T-helper 1 cell (primary cell): ENCODE measurements around the gene CDC42BPA.
"Not testable (repeated sequence)": the region's sequence is repeated elsewhere in the genome, so short reads cannot be mapped to it uniquely, and the experiment has no call there.

ENCODE experiments used
- DNase-seq, 5 donors: peaks; one replicate each; pipeline ENCODE4 v3.0.0-alpha.2; 2012 to 2020

Gene CDC42BPA

DNA sequence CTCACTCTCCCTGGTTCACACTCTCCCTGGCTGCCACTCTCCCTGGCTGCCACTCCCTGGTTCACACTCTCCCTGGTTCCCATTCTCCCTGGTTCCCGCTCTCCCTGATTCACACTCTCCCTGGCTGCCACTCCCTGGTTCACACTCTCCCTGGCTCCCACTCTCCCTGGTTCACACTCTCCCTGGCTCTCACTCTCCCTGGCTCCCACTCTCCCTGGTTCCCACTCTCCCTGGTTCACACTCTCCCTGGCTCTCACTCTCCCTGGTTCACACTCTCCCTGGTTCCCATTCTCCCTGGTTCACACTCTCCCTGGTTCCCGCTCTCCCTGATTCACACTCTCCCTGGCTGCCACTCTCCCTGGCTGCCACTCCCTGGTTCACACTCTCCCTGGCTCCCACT, 362.4 kb downstream of the CDC42BPA start:
- not testable (repeated sequence) for DNase-seq

DNA sequence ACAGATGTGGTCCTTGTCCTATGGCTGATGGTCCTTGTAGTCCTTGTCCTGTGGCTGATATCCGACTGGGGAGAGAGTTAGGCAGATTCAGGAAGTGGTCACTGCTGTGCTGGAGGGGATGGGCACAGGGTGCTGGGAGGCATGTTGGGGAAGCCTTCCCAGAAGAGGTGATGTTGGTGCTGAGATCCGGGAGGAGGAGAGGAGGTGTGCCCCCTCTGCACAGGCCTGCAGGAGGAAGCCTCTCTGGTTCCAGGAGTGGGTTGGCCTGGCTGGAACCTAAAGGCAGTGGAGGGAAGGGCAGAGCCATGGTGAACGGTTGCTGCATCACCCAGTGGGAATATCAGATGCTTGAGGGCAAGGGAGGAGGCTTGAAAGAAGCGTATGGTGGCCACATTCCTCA, 363.5 kb downstream of the CDC42BPA start:
- DNase-seq: no peak

DNA sequence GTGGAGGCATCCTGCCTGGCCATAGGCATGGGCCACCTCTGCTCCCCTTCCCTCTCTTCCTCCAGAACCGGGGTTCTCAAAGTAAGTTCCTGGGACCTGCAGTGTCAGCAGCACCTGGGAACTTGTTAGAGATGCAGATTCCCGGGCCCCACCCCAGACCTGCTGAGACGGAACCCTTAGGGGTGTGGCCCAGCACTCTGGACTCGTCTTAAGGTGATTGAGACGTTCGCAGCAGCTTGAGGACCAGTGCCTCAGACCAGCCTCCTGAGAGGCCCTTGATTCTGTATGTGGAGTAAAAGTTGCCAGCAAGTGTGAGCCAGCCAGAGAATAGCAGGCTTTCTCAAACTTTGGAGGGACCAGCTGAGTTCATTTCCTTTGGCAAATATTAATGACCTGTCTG, 364.0 kb downstream of the CDC42BPA start:
- no peak for DNase-seq

DNA sequence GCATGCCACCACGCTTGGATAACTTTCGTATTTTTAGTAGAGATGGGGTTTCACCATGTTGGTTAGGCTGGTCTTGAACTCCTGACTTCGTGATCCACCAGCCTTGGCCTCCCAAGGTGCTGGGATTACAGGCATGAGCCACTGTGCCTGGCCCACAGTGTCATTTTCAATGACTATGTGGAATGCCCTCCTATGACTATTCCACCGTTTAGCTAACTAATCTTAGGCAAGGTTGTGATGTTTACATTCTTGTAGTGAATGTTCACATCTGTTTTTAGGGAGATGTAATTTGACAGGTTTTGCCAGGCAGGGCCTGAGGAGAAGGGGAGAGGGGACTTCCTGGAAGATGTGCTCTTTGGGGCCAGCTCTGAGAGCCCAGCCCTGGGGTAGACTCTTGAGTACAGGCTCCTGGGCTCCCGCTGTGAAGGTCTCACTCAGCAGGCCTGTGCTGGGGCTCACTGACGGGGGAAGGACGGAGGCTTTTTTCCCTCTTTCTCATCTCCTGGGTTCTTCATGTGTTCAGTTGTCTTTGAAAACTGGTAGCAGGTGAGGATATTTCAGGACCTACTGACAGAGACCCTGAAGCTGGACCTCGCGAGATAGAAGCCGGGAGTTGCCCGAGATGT, 365.0 kb downstream of the CDC42BPA start:
- no peak for DNase-seq

DNA sequence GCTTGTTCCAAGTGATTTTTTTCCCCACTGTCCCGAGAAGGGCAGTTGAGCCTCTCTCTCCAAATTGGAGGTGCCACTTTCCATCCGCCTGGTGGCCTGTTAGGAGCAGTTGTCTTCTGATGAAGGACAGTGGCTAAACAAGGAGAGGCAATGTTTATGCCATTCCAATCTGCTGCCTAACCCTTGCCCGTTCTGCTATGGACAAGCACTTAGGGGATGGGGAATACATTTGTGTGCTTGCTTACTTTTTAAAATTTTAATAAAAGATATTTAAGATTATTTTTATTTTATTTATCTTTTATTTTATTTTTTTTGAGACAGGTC, 366.2 kb downstream of the CDC42BPA start:
- DNase-seq: no peak

DNA sequence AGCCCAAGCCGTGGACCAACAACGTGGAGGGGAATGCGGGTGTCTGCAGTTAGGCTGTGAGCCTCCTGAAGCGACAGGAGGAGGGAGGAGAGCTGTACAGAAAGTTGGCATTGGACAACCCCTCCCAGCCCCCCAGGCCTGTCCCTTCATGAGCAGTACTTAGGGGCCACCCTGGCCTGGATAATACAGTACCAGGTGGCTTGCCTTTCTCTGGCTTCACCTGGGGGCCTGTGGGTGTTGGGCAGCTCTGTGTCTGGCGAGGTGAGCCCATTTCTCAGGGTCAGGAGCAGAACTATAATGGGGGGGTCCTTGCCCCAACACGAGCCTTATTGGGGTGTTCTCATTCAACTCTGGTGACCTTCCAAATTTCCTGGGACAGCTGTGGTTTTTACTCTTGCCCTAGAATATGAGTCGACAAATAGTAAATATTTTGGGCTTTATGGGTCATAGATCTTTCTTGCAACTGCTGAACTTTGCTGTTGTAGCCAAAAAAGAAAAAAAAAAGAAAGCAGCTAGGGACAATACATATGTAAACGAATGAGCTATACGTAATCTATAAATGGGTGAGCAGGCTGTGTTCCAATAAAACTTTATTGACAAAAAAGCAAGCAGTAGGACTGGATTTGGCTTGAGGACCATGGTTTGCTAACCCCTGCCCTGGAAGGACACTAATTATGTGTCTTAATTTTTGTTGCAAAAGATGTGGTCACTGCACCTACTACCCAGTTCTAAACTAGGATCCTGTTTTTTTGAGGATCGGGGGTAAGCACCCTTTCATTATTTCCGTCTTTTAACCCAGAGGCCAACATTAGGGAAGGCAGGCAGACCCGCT, 366.8 kb downstream of the CDC42BPA start:
- DNase-seq: no peak

DNA sequence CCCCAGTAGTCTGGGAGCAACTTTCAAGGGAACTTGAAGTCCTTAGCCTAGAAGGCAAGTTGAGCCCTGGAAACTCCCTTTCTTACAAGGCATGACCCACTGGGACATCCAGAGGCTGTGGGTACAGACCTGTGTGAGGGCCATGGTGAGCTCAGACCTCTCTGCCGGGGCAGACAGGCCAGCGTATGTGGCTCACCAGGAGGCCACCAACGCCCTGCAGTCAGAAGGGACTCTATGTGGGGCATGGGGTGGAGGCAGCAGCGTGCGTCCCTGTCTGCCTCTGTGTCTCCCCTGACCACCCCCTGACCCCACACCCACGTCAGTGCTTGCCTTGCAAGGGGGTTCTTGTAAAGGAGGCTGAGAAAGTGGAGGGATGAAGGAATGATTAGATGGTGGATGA, 367.4 kb downstream of the CDC42BPA start:
- no peak for DNase-seq

DNA sequence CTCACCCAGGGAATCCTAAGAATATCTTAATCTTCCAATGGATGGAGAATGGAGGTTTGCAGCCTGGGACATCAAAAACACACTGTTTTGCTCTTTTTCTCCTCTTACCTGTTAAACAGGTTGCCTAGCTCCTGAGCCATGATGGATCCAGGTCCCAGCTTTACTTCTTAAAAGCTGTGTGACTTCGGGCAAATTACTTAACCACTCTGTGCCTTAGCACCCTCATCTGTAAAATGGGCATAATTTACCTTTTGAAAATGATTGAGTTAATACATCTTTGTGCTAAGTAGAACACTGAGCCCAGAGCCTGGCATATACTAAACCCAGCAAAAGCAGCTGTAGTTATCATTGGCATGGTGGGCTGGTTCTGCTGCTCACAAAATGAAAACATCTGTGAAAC, 368.0 kb downstream of the CDC42BPA start:
- no peak for DNase-seq

DNA sequence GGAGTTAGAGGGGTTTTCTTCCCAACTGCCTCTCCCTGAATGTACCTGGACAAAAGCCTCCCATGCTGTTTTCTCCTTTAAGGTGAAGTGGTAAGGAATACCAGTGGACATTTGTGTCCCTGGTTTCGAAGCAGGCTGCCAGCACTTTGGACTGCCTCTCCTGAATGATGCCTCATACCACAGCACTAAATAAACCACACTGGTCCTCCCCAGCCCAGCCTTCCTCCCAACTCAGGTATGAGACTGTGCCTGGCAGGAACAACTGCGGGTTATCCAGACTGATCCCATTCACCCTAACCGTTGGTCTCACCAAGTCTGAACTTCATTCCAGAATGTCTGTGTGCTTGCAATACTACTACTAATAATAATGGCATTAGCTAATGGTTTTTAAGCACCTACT, 368.9 kb downstream of the CDC42BPA start:
- DNase-seq: no peak

DNA sequence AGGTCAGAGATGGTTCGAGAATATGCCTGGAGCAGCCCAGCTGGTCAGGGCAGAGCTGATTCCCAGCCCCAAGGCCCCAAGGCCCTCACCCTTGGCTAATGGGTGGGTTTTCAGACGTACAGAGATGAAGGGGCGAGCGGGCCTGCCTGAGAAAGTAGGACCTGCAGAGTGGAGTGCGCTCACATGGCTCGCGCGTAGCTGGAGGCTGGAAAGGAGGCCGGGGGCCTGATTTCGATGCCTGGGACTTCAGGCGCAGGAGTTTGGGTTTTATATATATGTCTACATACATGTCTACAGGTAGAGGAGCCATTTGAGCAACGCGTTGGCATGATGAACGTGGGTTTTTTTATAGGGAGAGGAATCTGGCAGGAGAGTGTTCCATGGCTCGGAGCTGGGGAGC, 369.3 kb downstream of the CDC42BPA start:
- DNase-seq: no peak

DNA sequence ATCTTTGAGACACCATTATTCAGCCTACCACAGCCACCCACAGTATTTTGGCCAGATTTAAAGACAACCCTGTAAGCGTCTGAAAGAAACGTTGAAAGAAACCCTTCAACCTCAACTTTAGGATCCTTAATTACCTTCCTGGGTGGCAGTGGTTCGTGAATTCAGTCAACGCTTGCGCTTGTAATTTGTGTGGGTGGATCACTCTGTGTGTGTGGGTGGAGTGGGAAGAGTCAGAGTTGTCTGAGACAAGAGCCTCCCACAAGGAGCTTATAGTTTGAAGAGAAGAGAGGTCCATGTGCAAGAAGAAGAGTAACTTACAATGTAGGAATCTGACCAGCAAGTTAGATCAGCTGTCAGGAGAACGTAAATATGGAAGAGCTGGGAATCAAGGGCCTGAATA, 369.8 kb downstream of the CDC42BPA start:
- DNase-seq: no peak

DNA sequence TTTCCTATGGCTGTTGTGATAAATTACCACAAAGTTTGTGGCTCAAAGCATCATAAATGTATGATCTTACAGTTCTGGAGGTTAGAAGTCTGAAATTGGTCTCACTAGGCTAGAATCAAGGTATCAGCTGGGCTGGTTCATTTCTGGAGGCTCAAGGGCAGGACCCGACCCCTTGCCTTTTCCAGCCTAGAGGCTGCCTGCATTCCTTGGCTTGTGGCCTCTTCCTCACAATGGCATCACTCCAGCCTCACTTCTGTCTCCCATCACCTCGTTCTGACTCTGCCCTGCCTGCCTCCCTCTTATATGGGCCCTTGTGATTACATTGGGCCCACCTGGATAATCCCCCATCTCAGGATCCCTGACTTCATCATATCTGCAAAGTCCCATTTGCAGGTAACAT, 370.2 kb downstream of the CDC42BPA start:
- no peak for DNase-seq

DNA sequence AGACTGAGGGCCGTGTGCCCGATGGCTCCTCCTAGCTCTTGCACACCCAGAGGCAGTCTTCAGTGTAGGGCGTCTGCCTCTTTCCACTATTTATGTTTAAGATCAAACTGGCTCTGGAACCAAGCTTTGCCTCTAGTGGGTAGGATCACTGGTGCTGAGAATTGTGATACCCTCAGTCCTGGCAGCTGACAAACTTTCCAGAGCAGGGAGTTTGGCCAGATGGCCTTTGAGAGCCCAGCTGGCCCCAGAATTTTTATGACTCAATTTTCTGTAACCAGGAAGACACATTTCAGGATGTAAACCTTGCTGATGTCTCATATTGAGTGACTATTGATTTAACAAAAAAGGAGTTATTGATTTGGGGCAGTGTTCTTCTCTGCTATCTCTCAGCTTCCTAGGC, 371.5 kb downstream of the CDC42BPA start:
- DNase-seq: no peak

DNA sequence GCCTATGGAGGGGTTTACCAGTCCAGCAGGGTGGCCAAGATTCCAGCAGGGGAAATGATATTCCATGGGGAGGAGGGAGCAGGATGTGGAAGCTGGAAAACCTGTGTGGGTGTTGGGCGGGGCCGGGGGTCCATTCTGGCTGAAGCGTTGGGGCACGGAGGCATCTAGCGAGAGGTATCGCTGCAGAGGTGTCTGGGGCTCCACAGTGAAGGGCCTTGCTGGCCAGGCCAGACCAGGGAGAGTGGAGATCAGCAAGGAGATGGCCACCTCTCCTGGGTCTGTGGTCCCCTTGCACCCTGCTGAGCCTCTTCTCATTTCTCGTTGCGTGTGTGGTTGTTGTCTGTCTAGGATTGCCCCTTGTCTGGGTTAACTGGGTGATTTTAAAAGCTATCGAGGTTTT, 372.0 kb downstream of the CDC42BPA start:
- no peak for DNase-seq

DNA sequence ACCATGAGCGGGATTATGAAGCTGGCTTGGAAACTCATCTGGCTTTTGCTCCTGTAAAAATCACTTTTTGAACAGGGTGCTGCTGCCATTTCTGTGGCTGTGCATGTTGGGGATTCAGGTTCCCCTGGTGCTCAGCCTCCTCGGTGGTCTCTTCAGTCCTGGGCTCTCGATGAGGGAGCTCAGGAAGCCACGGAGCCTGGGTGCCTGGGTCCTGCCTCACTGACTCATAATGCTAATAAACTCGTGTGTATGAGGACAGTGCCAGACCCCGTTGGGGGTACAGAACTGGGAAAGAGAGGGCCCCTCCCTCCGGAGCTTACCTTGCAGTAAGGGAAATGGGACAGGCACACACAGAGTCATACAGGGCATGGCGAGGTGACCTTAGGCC, 372.4 kb downstream of the CDC42BPA start:
- no peak for DNase-seq

DNA sequence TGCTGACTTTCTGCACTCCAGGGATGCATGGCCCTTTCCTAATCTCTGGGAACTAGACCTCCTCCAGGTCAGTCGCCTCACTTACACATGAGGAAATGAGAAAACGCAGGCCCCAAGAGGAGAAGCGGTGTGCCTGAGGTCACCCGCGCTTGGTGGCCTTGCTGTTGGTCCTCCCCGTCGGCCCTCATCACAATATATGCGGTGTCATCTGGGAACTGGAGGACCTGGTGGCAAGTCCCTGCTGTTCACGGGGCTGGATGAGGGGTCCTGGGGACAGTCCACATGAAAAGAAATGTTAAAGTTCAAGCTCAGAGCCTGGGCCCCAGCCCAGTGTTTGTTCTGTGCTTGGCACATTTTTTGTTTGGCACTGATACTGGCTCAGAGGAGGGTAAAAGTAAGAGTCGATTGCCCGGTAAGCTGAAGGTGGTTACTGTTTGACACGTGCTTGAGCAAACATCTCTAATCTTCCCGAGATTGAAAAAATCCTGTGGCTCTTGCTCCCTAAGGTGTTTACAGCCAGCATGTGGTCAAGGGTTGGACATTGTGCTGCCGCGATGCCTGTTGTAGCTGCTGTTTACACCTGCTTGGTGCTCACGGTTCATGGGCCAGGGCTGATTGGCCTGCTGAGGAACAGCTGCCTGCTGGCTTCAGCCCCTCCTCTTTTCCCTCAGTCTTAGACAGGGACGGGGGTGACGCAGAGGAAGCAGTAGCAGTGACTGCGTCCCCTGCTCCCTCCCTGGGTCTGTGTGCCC, 373.0 kb downstream of the CDC42BPA start:
- DNase-seq: no peak

DNA sequence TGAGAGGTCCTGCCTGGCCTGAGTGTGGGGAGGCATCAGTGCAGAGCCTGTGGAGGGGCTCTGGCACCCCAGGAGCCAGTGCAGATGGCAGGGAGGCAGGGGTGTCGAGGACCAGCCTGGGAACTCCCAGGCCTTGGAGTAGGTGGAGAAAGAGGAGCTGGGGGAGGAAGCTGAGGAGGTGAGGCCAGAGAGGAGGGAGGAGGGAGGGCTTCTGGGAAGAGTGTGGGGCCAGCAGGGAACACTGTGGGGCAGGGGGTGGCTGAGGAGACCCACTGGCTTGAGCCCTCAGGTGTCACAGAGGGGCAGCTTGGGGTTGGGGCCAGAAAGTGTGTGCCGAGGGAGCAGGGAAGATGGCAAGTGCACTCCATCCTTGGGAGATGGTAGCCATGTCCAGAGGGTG, 374.4 kb downstream of the CDC42BPA start:
- no peak for DNase-seq

DNA sequence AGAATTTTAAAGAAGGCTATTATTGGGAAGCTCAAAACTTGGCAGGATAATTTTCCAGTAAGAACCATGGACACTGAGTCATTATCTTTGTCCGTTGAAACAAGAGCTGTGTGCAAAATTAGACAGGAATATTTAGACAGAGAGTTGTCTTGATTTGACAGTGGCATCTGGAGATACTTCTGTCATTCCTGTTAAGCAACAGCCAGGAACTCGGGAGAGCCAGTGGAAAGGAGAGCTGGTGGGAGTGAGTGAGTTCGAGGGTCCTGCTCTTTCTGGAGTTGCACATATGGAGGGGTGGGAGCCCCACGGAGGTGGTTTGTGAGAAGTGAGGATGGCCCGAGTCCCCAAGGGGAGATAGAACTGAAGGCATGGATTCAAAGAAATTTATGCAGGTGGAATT, 375.1 kb downstream of the CDC42BPA start:
- DNase-seq: no peak

DNA sequence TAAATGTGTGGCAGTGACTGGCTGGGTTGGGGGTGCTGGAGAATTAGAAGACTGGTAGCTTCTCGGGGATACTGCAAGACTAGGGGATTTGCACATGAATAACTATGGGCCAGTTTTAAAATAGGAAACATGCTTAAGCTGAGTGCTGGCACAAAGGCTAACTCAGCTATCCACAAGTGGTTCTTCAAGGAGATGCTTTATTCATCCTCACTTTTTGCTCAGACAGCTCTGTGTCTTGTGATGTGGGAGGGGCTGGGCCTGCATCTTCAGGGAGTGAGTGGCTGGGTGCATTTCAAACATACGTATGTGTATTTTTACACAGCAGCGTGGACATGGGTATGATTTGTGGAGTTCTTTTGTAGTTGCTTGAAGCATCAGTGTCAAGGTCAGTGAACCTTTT, 375.9 kb downstream of the CDC42BPA start:
- DNase-seq: no peak

DNA sequence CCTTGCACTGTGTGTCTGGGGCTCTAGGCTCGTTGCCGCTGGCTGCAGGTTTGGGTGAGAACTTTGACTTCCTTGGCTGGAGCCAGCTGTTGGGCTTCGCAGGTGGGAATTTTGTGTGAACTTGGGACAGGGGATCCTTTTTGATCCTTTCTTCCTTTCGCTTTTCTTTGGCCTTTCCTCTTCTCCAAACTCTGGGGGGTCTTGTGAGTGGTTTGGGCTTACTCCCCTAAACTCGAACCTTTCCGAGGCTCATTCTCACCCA, 377.6 kb downstream of the CDC42BPA start:
- DNase-seq: no peak

DNA sequence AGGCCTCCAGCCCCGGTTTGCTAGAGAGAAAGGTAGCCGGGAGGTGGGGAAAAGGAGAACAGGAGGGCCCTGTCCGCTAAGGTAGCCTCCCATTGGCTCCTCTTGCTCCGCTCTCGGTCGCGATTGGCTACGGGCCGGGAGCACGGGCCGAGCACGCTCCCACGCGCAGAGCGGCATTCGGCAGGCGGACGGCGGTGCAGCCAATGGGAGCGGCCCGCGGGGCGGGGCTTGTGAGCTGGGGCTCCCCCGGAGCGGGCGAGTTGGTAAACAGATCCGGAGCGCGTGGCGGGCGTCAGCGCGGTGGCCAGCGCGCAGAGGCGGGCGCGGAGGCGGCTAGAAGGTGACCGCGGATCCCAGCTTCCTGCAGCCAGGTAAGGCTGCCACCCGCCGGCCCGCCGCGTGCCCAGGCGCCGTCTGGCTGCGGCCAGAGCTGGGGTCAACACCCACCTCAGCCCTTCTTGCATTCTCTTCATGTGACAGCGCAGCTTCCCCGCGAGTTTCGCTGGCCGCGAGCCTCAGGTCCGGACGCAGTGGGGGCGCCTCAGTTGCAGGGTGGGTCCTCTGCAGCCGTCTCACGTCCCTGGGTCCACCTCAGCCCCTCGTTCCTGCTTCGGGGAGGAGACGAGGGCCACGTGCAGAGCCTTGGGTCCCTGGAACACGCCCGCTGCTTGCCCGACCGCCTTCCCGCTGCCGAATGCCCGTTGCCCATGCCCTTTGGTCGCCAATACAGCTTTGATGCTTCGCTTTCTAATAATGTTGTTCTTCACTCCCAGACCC, 378.1 kb downstream of the CDC42BPA start, which contains the start of gene COQ8A:
TSS of gene COQ8A (plus strand) at position 266 of the 777 bp plus-strand sequence. CDS start 21,092 bp downstream, outside the sequence.
- peak; percentile 97 to 100 (median 98) for DNase-seq
